Stimulated activated CD8-positive, alpha-beta memory T cell treated with anti-CD3 and anti-CD28 coated beads, Interleukin-7, amount 100 ng/mL, for 4 hours (primary cell): Measurements from ENCODE around the gene ABTB2.
"Not testable (repeated sequence)": the region's sequence is repeated elsewhere in the genome, so short reads cannot be mapped to it uniquely, and the experiment has no call there.

Experiments used
- DNase-seq, 2 donors: peaks; one replicate each; pipeline ENCODE4 v3.0.0-alpha.2; 2020; ENCODE audit warnings: low read depth in 2 of 2

Gene ABTB2

GRCh38 chr11:34185926-34186841 is 171.6 kb downstream of the ABTB2 start:
- DNase-seq, result no peak

DNA sequence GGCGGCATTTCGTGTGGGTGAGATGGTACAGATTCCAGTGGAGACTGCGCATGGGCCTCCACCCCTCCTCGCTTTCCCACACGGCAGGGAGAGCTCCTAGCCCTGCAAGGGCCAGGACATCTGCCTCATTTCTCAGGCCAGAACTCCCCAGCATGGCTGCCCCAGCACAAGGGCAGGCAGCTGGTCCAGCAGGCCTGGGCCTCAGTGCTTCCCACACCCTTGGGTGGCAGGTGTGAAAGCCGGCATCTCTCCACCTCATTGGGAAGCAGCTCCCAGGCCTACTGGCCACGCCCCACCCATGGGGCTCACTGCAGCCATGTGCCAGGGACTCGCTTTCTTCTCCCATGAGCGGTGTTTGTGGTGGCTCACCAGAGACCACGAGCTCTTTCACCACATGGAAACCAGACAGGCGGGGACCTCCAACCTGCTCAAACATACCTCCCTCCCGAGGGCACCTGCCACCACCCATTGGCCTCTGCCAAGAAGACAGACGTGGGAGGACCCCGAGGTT is 173.2 kb downstream of the ABTB2 start:
- DNase-seq, result no peak

DNA sequence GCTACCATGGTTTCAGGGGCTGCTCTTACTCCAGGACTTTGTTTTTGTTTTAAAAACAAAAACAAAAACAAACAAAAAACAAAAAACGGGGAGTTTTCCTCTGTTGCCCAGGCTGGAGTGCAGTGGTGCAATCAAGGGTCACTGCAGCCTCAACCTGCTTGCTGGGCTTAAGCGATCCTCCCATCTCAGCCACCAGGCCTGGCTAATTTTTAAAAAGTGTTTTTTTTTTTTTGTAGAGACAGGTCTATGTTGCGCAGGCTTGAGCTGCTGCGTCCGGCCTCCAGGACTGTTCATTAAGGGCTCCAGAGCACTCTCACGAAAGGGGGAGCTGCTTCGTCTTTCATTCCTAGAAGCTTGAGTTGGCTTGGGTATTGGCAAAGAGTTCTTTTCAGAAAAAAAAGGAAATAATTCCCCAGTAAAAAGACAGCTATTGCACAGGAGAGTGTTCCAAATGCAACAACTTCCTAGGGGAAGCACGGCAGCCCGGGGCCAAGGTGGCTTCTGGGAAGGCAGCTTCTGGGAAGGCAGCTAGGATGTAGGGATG is 173.9 kb downstream of the ABTB2 start:
- no peak for DNase-seq

- DNase-seq, result no peak
Observed at GRCh38 chr11:34182921-34183685, 174.7 kb downstream of the ABTB2 start.

DNA sequence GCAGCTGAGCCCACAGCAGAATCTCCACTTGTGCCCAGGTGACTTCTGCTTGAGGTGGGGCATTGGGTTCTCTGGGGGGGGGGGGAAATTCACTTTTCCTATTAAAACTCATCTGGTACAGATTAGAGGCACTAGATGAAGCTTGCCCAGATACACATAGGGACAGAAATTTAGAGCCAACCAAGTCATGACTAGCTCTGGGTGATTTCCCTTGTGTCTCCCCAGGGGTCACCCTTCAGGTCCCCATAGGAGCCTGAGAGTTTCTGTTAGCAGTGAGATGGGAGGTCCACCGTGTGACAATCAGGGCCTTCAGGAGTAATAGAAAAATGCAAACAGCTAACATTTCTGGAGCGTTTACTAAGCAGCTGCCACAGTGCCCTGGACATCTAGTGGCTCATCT is 175.4 kb downstream of the ABTB2 start:
- DNase-seq, result no peak

GRCh38 chr11:34181856-34182405 is 175.9 kb downstream of the ABTB2 start:
- no peak for DNase-seq

DNA sequence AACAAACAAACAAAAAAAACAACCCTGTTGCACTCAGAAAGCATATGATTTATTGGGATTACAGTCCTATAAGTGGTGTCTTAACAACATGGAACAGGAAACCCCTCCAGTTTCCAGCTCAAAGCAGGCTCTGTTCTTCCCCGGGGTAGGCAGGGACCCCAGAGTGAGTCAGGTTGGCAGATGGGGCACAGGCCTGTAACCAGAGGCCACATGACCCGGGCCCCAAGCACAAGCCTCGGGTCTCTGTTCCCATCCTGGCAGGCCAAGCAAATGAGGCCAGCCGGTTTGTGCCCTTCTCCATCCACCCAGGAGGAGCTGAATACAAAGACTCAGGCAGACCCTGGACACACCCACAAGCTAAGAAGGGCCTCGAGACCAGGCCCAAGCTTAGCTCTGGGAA is 176.6 kb downstream of the ABTB2 start:
- DNase-seq, result no peak

DNA sequence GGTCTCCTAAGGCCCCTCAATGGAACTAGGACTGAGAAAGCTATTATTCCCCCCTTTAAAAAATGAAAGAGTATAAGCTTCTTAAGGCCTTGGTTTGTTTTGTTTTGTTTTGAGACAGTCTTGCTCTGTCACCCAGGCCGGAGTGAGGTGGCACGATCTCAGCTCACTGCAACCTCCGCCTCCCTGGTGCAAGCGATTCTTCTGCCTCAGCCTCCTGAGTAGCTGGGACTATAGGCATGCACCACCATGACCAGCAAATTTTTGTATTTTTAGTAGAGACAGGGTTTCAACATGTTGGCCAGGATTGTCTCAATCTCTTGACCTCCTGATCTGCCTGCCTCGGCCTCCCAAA is 177.0 kb downstream of the ABTB2 start:
- not testable (repeated sequence) for DNase-seq

GRCh38 chr11:34180040-34180813 is 177.6 kb downstream of the ABTB2 start:
- DNase-seq, result no peak

DNA sequence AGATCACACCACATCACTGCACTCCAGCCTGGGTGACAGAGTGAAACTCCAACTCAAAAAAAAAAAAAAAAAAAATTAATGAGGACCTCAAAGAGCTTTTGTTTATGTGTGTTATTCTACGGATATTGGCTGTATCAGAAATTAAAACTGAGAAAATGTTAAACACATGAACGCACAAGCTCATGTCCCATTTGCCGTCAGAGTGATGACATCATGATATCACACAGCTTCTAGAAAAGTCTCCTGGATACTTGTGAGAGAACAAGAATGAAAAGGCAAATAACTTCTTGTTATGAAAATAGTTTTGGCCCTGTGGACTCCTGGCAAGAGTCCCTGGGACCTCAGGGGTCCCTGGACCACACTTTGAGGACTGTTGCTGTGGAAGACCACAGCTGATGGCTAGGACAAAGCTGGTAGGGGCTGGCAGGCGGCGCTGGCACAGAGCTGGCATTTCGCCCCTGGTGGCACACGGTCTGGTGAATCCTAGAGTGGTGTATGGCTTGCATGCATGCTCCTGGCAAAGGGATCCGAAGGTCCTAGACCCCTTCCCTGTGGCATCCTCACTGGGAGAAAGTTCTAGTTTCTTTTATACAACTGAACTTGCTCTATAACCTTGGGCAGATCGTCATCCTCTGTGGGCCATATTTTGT is 178.7 kb downstream of the ABTB2 start:
- DNase-seq, result no peak

DNA sequence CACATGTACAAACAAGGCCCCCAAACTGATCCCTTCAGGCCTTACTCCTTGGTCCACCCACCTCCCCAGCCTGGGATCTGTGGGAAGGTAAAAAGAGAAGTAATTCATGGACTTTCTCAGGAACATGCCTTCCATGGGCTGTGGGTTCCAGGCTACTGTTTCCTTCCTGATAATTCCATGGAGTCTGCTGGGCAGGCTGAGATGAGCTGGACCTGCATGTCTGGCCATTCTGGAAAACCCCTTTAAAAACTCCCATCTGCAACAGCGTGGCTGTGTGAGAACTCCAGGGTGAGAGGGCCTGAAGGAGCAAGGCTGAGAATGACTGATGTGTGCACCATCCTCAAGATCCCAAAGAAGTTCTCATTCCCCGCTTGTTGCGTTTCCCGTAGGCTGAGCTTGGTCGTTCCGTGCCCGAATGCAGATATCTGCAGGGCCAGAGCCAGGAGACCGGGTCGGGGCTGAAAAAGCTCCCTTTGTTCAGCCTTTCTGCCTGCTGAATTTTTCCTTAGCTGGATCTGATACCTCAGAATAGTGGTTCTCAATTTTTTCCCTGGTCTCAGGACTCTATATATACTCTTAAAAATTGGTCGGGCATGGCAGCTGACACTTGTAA is 179.5 kb downstream of the ABTB2 start:
- no peak for DNase-seq

- DNase-seq, result no peak
Observed at GRCh38 chr11:34176751-34177209, 181.0 kb downstream of the ABTB2 start.

- no peak for DNase-seq
Observed at GRCh38 chr11:34175284-34176019, 182.4 kb downstream of the ABTB2 start.

GRCh38 chr11:34174412-34175041 is 183.3 kb downstream of the ABTB2 start:
- DNase-seq, result peak; percentile 50 to 70

GRCh38 chr11:34173050-34173449 is 184.8 kb downstream of the ABTB2 start:
- DNase-seq, result no peak

DNA sequence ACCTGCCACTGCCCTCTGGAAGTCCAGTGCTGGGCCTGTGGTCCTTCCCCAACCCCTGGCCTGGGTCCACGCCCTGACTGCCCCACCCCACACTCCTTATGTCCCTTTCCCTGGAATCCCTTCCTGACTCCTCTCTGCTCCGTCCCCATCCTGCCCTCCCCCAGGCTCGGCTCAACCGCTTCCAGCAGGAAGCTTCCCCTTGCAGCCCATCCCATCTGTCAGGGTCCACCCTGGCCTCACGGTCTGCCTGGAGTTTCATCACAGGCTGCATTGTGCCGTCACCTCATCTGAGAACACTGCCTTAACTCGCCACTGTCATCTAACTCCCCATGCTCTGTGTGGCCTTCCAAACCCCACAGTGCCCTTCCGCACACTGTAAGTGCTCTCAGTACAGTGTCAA is 188.1 kb downstream of the ABTB2 start:
- no peak for DNase-seq

DNA sequence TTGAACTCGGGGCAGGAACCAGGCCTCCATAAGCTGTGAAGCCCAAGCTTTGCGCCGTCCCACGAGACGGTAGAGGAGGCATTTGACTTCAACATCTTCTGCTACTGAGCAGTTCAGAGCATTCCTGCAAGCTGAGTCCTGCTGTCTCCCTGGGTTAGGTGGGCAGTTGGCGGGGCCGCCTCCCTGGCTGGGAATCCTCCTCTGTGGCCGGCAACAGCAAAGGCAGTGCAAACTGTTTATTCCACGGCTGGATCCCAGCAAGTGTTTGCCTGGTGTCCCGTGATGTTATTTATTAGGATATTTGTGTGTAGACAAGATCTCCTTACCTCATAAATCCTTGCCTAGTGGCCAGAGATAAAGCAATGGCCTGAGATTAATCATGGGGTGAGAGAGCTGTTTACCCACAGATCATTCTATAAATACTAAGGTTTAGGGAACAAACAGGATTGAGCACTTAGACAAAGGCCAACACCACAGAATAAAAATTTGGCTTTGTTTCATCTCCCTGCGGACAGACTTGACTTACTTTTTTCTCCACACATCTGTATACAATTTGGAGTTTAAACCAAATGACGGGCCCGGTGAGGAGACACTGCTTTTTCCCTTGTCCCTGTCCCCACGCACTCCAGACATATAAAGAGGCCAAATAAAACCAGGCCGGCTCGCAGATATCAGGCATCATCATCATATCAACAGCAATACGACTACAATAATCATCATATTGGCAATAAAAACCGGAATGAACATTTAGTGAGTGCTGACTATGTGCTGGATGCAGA is 189.0 kb downstream of the ABTB2 start:
- no peak for DNase-seq

- no peak for DNase-seq
Observed at GRCh38 chr11:34167961-34168360, 189.8 kb downstream of the ABTB2 start.
